Prostate gland (tissue), 2 donors: Measurements from ENCODE around the gene RAP1GAP.

Source experiments
- POLR2A ChIP-seq: fragments of 450-650 bp; IDR thresholded peaks from one replicate; pipeline ENCODE4 v1.6.1; 2016; ENCODE audit warnings: antibody characterized with exemption, mild to moderate bottlenecking
- TF ChIP-seq, protein P1 (sequence below), 4 experiments: fragments of 200-600 bp in 2 of 4; fragments of 450-650 bp in 2 of 4; sonication (generic) in 2 of 4; IDR thresholded peaks; 1 replicate in 3 of 4; 2 replicates in 1 of 4; pipeline ENCODE4 v1.5.1; 2016 to 2019; ENCODE audit warnings: antibody characterized with exemption in 4 of 4, mild to moderate bottlenecking in 2 of 4, moderate library complexity in 2 of 4

DNA sequence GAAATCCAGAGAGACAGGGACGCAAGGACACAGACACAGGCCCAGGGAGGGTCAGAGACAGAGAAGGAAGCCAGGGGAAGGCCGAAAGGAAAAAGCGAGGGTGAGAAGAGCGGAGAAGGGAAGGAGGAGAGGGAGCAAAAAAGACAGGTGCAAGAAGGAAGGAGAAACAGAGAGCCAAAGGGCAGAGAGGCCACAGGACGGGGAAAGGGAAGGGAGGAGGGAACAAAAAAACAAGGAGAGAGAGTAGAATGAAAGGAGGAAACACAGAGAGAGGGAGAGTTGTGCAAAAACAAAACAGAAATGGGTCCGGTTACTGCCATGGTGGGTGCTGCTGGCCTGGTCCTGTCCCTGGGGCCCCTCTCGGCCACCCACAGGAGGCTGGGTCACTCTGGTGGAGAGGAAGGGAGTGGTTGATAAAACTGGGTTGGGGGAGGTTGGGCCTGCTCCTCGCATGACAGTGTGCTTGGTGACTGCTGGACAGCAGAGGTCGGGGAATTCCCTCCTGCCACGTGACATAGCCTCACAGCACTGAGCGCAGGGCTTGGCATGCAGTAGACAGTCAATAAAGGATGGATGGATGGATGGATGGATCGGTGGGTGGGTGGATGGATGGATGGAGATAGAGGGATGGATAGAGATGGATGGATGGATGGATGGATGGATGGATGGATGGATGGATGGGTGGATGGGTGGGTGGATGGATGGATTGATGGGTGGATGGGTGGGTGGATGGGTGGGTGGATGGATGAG is 64.8 kb downstream of the RAP1GAP start:
- TF ChIP-seq, protein P1, sequence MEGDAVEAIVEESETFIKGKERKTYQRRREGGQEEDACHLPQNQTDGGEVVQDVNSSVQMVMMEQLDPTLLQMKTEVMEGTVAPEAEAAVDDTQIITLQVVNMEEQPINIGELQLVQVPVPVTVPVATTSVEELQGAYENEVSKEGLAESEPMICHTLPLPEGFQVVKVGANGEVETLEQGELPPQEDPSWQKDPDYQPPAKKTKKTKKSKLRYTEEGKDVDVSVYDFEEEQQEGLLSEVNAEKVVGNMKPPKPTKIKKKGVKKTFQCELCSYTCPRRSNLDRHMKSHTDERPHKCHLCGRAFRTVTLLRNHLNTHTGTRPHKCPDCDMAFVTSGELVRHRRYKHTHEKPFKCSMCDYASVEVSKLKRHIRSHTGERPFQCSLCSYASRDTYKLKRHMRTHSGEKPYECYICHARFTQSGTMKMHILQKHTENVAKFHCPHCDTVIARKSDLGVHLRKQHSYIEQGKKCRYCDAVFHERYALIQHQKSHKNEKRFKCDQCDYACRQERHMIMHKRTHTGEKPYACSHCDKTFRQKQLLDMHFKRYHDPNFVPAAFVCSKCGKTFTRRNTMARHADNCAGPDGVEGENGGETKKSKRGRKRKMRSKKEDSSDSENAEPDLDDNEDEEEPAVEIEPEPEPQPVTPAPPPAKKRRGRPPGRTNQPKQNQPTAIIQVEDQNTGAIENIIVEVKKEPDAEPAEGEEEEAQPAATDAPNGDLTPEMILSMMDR (IDR thresholded peaks at IDR 0.05), result no peak
- TF ChIP-seq POLR2A, result no peak
